A549 (cell line): ENCODE measurements around the gene HPCAL1. TPM values are rescaled to one million over a fixed set of nuclear protein-coding genes. Genes with fewer than 3 reads are reported as not detected.

Source experiments
- ATAC-seq, 2 experiments: fragments of 200-7000 bp in 1 of 2; fragments of >200 bp in 1 of 2; cut with Nextera tagmentation in 1 of 2; cut with Tn5 transposase in 1 of 2; 3 replicates each; pipeline versions ENCODE4 v1.8.0 to v1.9.1; 2018 to 2020; ENCODE audit warnings: mild to moderate bottlenecking in 1 of 2, moderate library complexity in 1 of 2
- CTCF ChIA-PET: fragments of 300-600 bp; sonication (Branson Sonifier 250); formaldehyde crosslinking; extraction: SDS; loops from one replicate; lab custom pipeline; 2021; ENCODE audit warnings: antibody characterized with exemption, inconsistent platforms; lab: Yijun Ruan, JAX
- POLR2A ChIA-PET: fragments of 350-600 bp; formaldehyde crosslinking; extraction: SDS; loops from one replicate; lab custom pipeline; 2021; ENCODE audit warnings: antibody characterized with exemption, inconsistent platforms; lab: Yijun Ruan, JAX
- DNase-seq, 2 experiments: peaks; one replicate each; pipeline versions ENCODE4 v3.0.0 to v3.0.0-alpha.2; 2011 to 2016; ENCODE audit warnings: low read depth in 1 of 2, low spot score in 1 of 2
- FAIRE-seq: peaks from 2 replicates; lab custom pipeline; 2011; peaks lifted over from hg19 to GRCh38; lab: Jason Lieb, UNC
- H3K27ac ChIP-seq, 2 experiments: fragments of >200 bp; sonication (Bioruptor Twin); formaldehyde crosslinking; 3 replicates each; pipeline ENCODE4 v1.5.1; 2016 to 2017
- H3K4me1 ChIP-seq: fragments of >200 bp; sonication (Bioruptor Twin); formaldehyde crosslinking; 3 replicates; pipeline ENCODE4 v1.6.1; 2016
- H3K4me2 ChIP-seq: fragments of >200 bp; sonication (Bioruptor Twin); formaldehyde crosslinking; 3 replicates; pipeline ENCODE4 v1.6.1; 2016
- H3K4me3 ChIP-seq: fragments of >200 bp; sonication (Bioruptor Twin); formaldehyde crosslinking; 3 replicates; pipeline ENCODE4 v1.5.1; 2016
- H3K9me3 ChIP-seq: fragments of >200 bp; sonication (Bioruptor Twin); formaldehyde crosslinking; 3 replicates; pipeline ENCODE4 v1.6.1; 2016
- BCL3 ChIP-seq: fragments of >200 bp; sonication (Bioruptor Twin); formaldehyde crosslinking; IDR thresholded peaks from 3 replicates; pipeline ENCODE4 v1.6.1; 2016
- E2F6 ChIP-seq: IDR thresholded peaks from 2 replicates; pipeline ENCODE4 v1.6.1; 2012; ENCODE audit warnings: low read depth, borderline replicate concordance
- EP300 ChIP-seq, 2 experiments: fragments of >200 bp; sonication (Bioruptor Twin); formaldehyde crosslinking; IDR thresholded peaks; 2 replicates in 1 of 2; 3 replicates in 1 of 2; pipeline ENCODE4 v1.6.1; 2016 to 2017
- FOSB ChIP-seq: fragments of 250-450 bp; sonication (Bioruptor Pico); IDR thresholded peaks from 2 replicates; pipeline ENCODE4 v1.5.0; 2020; ENCODE audit warnings: mild to moderate bottlenecking, moderate library complexity
- FOSL2 ChIP-seq, 2 experiments: fragments of 450-650 bp in 1 of 2; fragments of >200 bp in 1 of 2; sonication (Bioruptor Twin) in 1 of 2; formaldehyde crosslinking; IDR thresholded peaks; 2 replicates each; pipeline versions ENCODE4 v1.5.0 to v1.6.1; 2016 to 2020; ENCODE audit warnings: mild to moderate bottlenecking in 1 of 2, moderate library complexity in 1 of 2
- FOXS1 ChIP-seq: fragments of 250-450 bp; sonication (Bioruptor Pico); IDR thresholded peaks from 2 replicates; pipeline ENCODE4 v1.5.0; 2020; ENCODE audit warnings: mild to moderate bottlenecking, moderate library complexity
- HDAC2 ChIP-seq: fragments of 200-600 bp; sonication (generic); IDR thresholded peaks from 2 replicates; pipeline ENCODE4 v1.6.1; 2016
- HES2 ChIP-seq: fragments of >200 bp; sonication (Bioruptor Twin); formaldehyde crosslinking; IDR thresholded peaks from 2 replicates; pipeline ENCODE4 v1.6.1; 2016
- HOXB13 ChIP-seq: fragments of 250-450 bp; sonication (Bioruptor Pico); IDR thresholded peaks from 2 replicates; pipeline ENCODE4 v1.5.0; 2020; ENCODE audit warnings: low read depth, mild to moderate bottlenecking, moderate library complexity
- HOXB5 ChIP-seq: fragments of 250-450 bp; sonication (Bioruptor Pico); IDR thresholded peaks from 2 replicates; pipeline ENCODE4 v1.5.0; 2020; ENCODE audit warnings: mild to moderate bottlenecking, moderate library complexity
- JUN ChIP-seq, 2 experiments: fragments of >200 bp; sonication (Bioruptor Twin); formaldehyde crosslinking; IDR thresholded peaks; 2 replicates in 1 of 2; 3 replicates in 1 of 2; pipeline ENCODE4 v1.6.1; 2016 to 2017
- KDM5A ChIP-seq: fragments of 200-600 bp; sonication (generic); IDR thresholded peaks from 2 replicates; pipeline ENCODE4 v1.6.1; 2016; ENCODE audit warnings: antibody characterized with exemption, mild to moderate bottlenecking
- MAFK ChIP-seq: fragments of 450-650 bp; IDR thresholded peaks from 2 replicates; pipeline ENCODE4 v1.6.1; 2014; ENCODE audit not compliant: partially characterized antibody
- MAX ChIP-seq: IDR thresholded peaks from 2 replicates; pipeline ENCODE4 v1.6.1; 2012
- MAZ ChIP-seq: fragments of 150-350 bp; IDR thresholded peaks from 2 replicates; pipeline ENCODE4 v1.6.1; 2014; ENCODE audit warnings: antibody characterized with exemption, low read depth, low read length, borderline replicate concordance
- MYC ChIP-seq: IDR thresholded peaks from 2 replicates; pipeline ENCODE4 v1.6.1; 2012; ENCODE audit warnings: mild to moderate bottlenecking, inconsistent platforms, low read length, improper control_type of control experiment, borderline replicate concordance
- NFE2L2 ChIP-seq: fragments of 150-350 bp; conservative IDR thresholded peaks from 2 replicates; pipeline ENCODE4 v1.6.1; 2014; ENCODE audit warnings: low read length
- PHF8 ChIP-seq: fragments of 200-600 bp; sonication (generic); IDR thresholded peaks from 2 replicates; pipeline ENCODE4 v1.6.1; 2016; ENCODE audit warnings: low read depth, mild to moderate bottlenecking, antibody characterized with exemption, moderate library complexity, borderline replicate concordance
- POLR2AphosphoS2 ChIP-seq: conservative IDR thresholded peaks from 2 replicates; pipeline ENCODE4 v1.6.1; 2012; ENCODE audit warnings: low read length, improper control_type of control experiment, inconsistent platforms
- RAD21 ChIP-seq, 2 experiments: fragments of >200 bp in 1 of 2; sonication (Bioruptor Twin) in 1 of 2; formaldehyde crosslinking in 1 of 2; IDR thresholded peaks in 1 of 2; conservative IDR thresholded peaks in 1 of 2; 2 replicates in 1 of 2; 3 replicates in 1 of 2; pipeline ENCODE4 v1.6.1; 2012 to 2018; ENCODE audit warnings: inconsistent platforms in 1 of 2
- RARB ChIP-seq: fragments of 250-450 bp; sonication (Bioruptor Pico); IDR thresholded peaks from 2 replicates; pipeline ENCODE4 v1.8.0; 2021; ENCODE audit warnings: mild to moderate bottlenecking, moderate library complexity
- RCOR1 ChIP-seq: fragments of 150-350 bp; IDR thresholded peaks from 2 replicates; pipeline ENCODE4 v1.6.1; 2014; ENCODE audit warnings: antibody characterized with exemption, low read length, low read depth
- REST ChIP-seq: fragments of 200-600 bp; sonication (generic); IDR thresholded peaks from 2 replicates; pipeline ENCODE4 v1.6.1; 2016; ENCODE audit warnings: antibody characterized with exemption, mild to moderate bottlenecking, moderate library complexity
- RNF2 ChIP-seq: fragments of 200-600 bp; sonication (generic); IDR thresholded peaks from 2 replicates; pipeline ENCODE4 v1.6.1; 2016; ENCODE audit warnings: low read depth, mild to moderate bottlenecking, antibody characterized with exemption, moderate library complexity, borderline replicate concordance
- SREBF2 ChIP-seq: fragments of 450-650 bp; IDR thresholded peaks from 2 replicates; pipeline ENCODE4 v1.6.1; 2014; ENCODE audit warnings: mild to moderate bottlenecking, moderate library complexity
- TFCP2L1 ChIP-seq: fragments of 250-450 bp; sonication (Bioruptor Pico); IDR thresholded peaks from 2 replicates; pipeline ENCODE4 v1.5.0; 2021; ENCODE audit warnings: mild to moderate bottlenecking
- TP53 ChIP-seq: fragments of 250-450 bp; sonication (Bioruptor Pico); IDR thresholded peaks from 2 replicates; pipeline ENCODE4 v1.5.0; 2021; ENCODE audit warnings: mild to moderate bottlenecking, moderate library complexity
- USF2 ChIP-seq: fragments of 450-650 bp; IDR thresholded peaks from 2 replicates; pipeline ENCODE4 v1.6.1; 2014; ENCODE audit warnings: antibody characterized with exemption
- ZC3H11A ChIP-seq: fragments of 450-650 bp; IDR thresholded peaks from 2 replicates; pipeline ENCODE4 v1.6.1; 2014; ENCODE audit warnings: antibody characterized with exemption, mild to moderate bottlenecking
- ZFP36 ChIP-seq: fragments of 450-650 bp; IDR thresholded peaks from 2 replicates; pipeline ENCODE4 v1.6.1; 2014; ENCODE audit warnings: borderline replicate concordance; ENCODE audit not compliant: partially characterized antibody
- WGBS: methylation state at CpG from one replicate; pipeline ENCODE4 v1.1.6; 2017; ENCODE audit errors: missing lambda C conversion rate; 5-methylcytosine and 5-hydroxymethylcytosine counted together
- polyA plus RNA-seq, 4 experiments: library from polyadenylated mRNA; depleted of rRNA in 3 of 4; stranded (reverse); fragments of >200 nt; fragmentation: RNase III in 1 of 4; extraction: RNeasy Plus Mini Kit Qiagen cat#74134 plus additional on column Dnase treatment in 1 of 4; gene quantifications; 2 replicates in 3 of 4; 3 replicates in 1 of 4; pipeline ENCODE4 v1.2.3, GENCODE V29; 2011 to 2017

HPCAL1 gene
- polyA plus RNA-seq, 2 of the 4 experiments (the other 2 are of a cell fraction) = 44.4 to 66.4 TPM

GRCh38 chr2:10447300-10447894, 144.7 kb downstream of the HPCAL1 start (continued):
- TF ChIP-seq ZC3H11A = no peak
- TF ChIP-seq USF2 = no peak
- TF ChIP-seq POLR2AphosphoS2 = no peak
- TF ChIP-seq HDAC2 = peak; percentile 25; the same call in 1 of the 2 replicates
- no peak for TF ChIP-seq ZFP36
- no peak for TF ChIP-seq FOSL2 (IDR thresholded peaks at IDR 0.05)
- TF ChIP-seq FOSL2 (CRISPR knock-in tag; IDR thresholded peaks at IDR 0.05) = no peak
- no peak for TF ChIP-seq RARB (CRISPR knock-in tag)
- no peak for TF ChIP-seq RNF2
- no peak for TF ChIP-seq HES2
- peak; percentile 67 for TF ChIP-seq MAFK
- TF ChIP-seq REST = peak; percentile 59
- no peak for TF ChIP-seq RAD21 (conservative IDR thresholded peaks at IDR 0.05 in 1 of 2, IDR thresholded peaks at IDR 0.05 in 1 of 2)
- TF ChIP-seq JUN (IDR thresholded peaks at IDR 0.05) = no peak
- TF ChIP-seq, all 56 proteins: peak for 4

- CTCF ChIA-PET = interaction anchor here (0.7 to 6.7 kb wide), 17 partner anchors 9 to 376 kb away, joined by 3 to 74 read pairs (median 3); no protein-coding TSS in a partner anchor
- peak; percentile 80 to 93 for DNase-seq
- WGBS = under 1% methylated on average over 23 of the region's 99 CpGs
- no peak for FAIRE-seq
- Histone ChIP-seq H3K4me3 (peak within 1 kb of the TSS; percentile 78), H3K27ac (peak within 1 kb of the TSS; percentile 90 to 98), H3K4me1 (peaks cover 55% of the 10 kb centered on the region), H3K9me3 (no peaks in the 10 kb centered on the region), H3K4me2 (peak within 1 kb of the TSS; percentile 92)
- POLR2A ChIA-PET = interaction anchor here (0.6 to 3.0 kb wide), 14 partner anchors 9 to 605 kb away, joined by 3 to 24 read pairs (median 4); partner anchors contain the start of gene TAF1B
- peak; percentile 69 to 72 for ATAC-seq
- TF ChIP-seq TP53 (peak; percentile 21; the same call in 1 of the 2 replicates), FOSB (CRISPR knock-in tag) (no peak), EP300 (IDR thresholded peaks at IDR 0.05) (no peak; a peak in 2 of 5 replicates), FOXS1 (CRISPR knock-in tag) (peak; percentile 61; the same call in 1 of the 2 replicates), JUN (IDR thresholded peaks at IDR 0.05) (peak; percentile 40 to 94; a peak in 4 of 5 replicates), PHF8 (peak; percentile 85; the same call in 1 of the 2 replicates), HOXB5 (CRISPR knock-in tag) (peak; percentile 95), SREBF2 (no peak), BCL3 (peak; percentile 92), HOXB13 (CRISPR knock-in tag) (peak; percentile 93; the same call in 1 of the 2 replicates), KDM5A (no peak), RNF2 (0 out of 2 replicates have a peak, but pooled peaks have one; percentile 58), MYC (peak; percentile 96), RARB (CRISPR knock-in tag) (no peak), E2F6 (peak; percentile 95), MAX (peak; percentile 99), RCOR1 (no peak), TFCP2L1 (CRISPR knock-in tag) (no peak), HDAC2 (peak; percentile 11; the same call in 1 of the 2 replicates), NFE2L2 (no peak), MAZ (no peak)
These were observed 145.3 kb downstream of the HPCAL1 start, which contains the start of gene ODC1 for GRCh38 chr2:10447895-10448575. TSS of gene ODC1 (minus strand) at chr2:10448327. CDS start at chr2:10445032, 3,295 bp downstream.
